Natural killer cell (primary cell): ENCODE measurements around the gene VIPR2. TPM values are rescaled to one million over a fixed set of nuclear protein-coding genes. Genes with fewer than 3 reads are reported as not detected.
"Not testable (repeated sequence)": the region's sequence is repeated elsewhere in the genome, so short reads cannot be mapped to it uniquely, and the experiment has no call there.

Experiments used
- ATAC-seq, 3 donors: fragments of 150-1000 bp in 2 of 3; fragments of 200-7000 bp in 1 of 3; cut with Tn5 transposase; 1 replicate in 1 of 3; 2 replicates in 2 of 3; pipeline ENCODE4 v1.10.0; 2021; ENCODE audit warnings: mild to moderate bottlenecking in 2 of 3, moderate library complexity in 2 of 3
- DNase-seq, 2 donors: peaks; one replicate each; pipeline versions ENCODE4 v3.0.0 to v3.0.0-alpha.2; 2013 to 2021; ENCODE audit warnings: mixed read lengths in 1 of 2
- H3K27ac ChIP-seq: one replicate; pipeline ENCODE4 v1.5.1; 2013; ENCODE audit warnings: mild to moderate bottlenecking, low read length
- H3K27me3 ChIP-seq: one replicate; pipeline ENCODE4 v1.6.1; 2013; ENCODE audit warnings: low read length; ENCODE audit not compliant: control insufficient read depth, insufficient read depth
- H3K36me3 ChIP-seq: one replicate; pipeline ENCODE4 v1.6.1; 2013; ENCODE audit warnings: low read length; ENCODE audit not compliant: control insufficient read depth, insufficient read depth
- H3K4me1 ChIP-seq: one replicate; pipeline ENCODE4 v1.6.1; 2013; ENCODE audit warnings: low read length; ENCODE audit not compliant: control insufficient read depth, insufficient read depth
- H3K4me3 ChIP-seq: one replicate; pipeline ENCODE4 v1.5.1; 2013; ENCODE audit warnings: low read length
- H3K9me3 ChIP-seq: one replicate; pipeline ENCODE4 v1.6.1; 2013; ENCODE audit warnings: low read length; ENCODE audit not compliant: control insufficient read depth, insufficient read depth
- H3K27ac Mint-ChIP-seq, 2 donors: one replicate each; pipeline ENCODE4 v1.8.0; 2022; ENCODE audit warnings: mild to moderate bottlenecking in 2 of 2, mixed read lengths in 2 of 2, moderate library complexity in 1 of 2
- H3K27me3 Mint-ChIP-seq, 2 donors: one replicate each; pipeline ENCODE4 v1.8.0; 2022; ENCODE audit warnings: low read depth in 2 of 2, mixed read lengths in 2 of 2
- H3K36me3 Mint-ChIP-seq: one replicate; pipeline ENCODE4 v1.8.0; 2022; ENCODE audit warnings: mixed read lengths
- H3K4me1 Mint-ChIP-seq, 2 donors: one replicate each; pipeline ENCODE4 v1.8.0; 2022; ENCODE audit warnings: mixed read lengths in 2 of 2
- H3K4me3 Mint-ChIP-seq: one replicate; pipeline ENCODE4 v1.8.0; 2022; ENCODE audit warnings: mild to moderate bottlenecking, moderate library complexity, mixed read lengths
- H3K9me3 Mint-ChIP-seq, 2 donors: one replicate each; pipeline ENCODE4 v1.8.0; 2022; ENCODE audit warnings: mixed read lengths in 2 of 2
- WGBS: methylation state at CpG from one replicate; pipeline ENCODE4 v1.1.7; 2013; ENCODE audit warnings: missing lambda C conversion rate; ENCODE audit not compliant: insufficient coverage; 5-methylcytosine and 5-hydroxymethylcytosine counted together
- intact Hi-C: fragments of 100-400 bp; cut with micrococcal nuclease; formaldehyde crosslinking; loops from one replicate; pipeline ENCODE4 v1.14.2; 2022
- total RNA-seq, 4 donors: library from RNA; stranded (reverse); fragments of 120-200 nt in 1 of 4; gene quantifications; one replicate each; pipeline versions ENCODE4 v1.2.3 to v1.2.4, GENCODE V29; 2013 to 2022
- TF ChIP-seq, protein P1 (sequence below): fragments of 200-600 bp; IDR thresholded peaks from one replicate; pipeline ENCODE4 v1.8.0; 2022; ENCODE audit warnings: antibody characterized with exemption

Gene VIPR2
- total RNA-seq, 3 donors from 2014 or later (not counting 1 experiment from before 2014, with no cell fraction given), result 2.2 to 4.9 (median 4.7) TPM

DNA sequence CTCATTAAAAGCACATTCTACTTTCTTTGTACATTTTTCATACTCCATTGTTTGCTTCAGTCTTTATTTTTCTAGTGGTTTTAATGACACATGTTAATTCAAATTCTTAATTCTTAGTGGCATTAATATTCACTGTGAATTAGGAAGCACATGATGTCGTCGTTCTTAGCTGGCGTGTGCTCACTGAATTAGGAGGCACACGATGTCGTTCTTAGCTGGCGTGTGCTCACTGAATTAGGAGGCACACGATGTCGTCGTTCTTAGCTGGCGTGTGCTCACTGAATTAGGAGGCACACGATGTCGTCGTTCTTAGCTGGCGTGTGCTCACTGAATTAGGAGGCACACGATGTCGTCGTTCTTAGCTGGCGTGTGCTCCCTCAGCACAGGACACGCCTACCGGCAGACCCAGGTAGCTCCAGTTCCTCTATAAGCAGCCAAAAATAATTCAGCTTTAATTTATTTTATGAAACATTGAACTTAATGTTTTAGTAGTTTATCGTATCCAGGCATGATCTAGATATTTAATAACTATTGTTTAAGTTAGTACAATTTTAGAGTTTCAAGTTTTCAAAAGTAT is 17.5 kb upstream of the VIPR2 start:
- not testable (repeated sequence) for H3K27ac ChIP-seq, ATAC-seq, H3K4me3 ChIP-seq, H3K27ac Mint-ChIP-seq, H3K4me3 Mint-ChIP-seq, H3K9me3 Mint-ChIP-seq, H3K36me3 ChIP-seq, H3K27me3 ChIP-seq, H3K4me1 ChIP-seq, H3K27me3 Mint-ChIP-seq, H3K4me1 Mint-ChIP-seq, DNase-seq, H3K36me3 Mint-ChIP-seq, H3K9me3 ChIP-seq
- intact Hi-C loops, result loop anchor here (2.0 kb wide), 1 partner anchor 29 kb away; no protein-coding TSS in a partner anchor
- 74% methylated on average over 13 of the region's 21 CpGs for WGBS

GRCh38 chr7:159160450-159160849 is 15.8 kb upstream of the VIPR2 start:
- Histone ChIP-seq H3K36me3 (no peaks in the 10 kb centered on the region), H3K4me1 (no peaks in the 10 kb centered on the region), H3K9me3 (no peaks in the 10 kb centered on the region), H3K4me3 (no peak overlapping the region), H3K27ac (no peak overlapping the region), H3K27me3 (no peaks in the 10 kb centered on the region)
- Mint-ChIP-seq H3K36me3 (no peaks in the 10 kb centered on the region), H3K4me3 (no peak overlapping the region), H3K27me3 (peaks cover 0 to 6% of the 10 kb centered on the region in 2 donors), H3K9me3 (no peaks in the 10 kb centered on the region), H3K27ac (no peak overlapping the region), H3K4me1 (peaks cover 0 to 4% of the 10 kb centered on the region in 2 donors)
- ATAC-seq (no peak), DNase-seq (no peak)
- WGBS, result 98% methylated on average over 7 of the region's 7 CpGs
- intact Hi-C loops, result no loop called here
- TF ChIP-seq, protein P1, sequence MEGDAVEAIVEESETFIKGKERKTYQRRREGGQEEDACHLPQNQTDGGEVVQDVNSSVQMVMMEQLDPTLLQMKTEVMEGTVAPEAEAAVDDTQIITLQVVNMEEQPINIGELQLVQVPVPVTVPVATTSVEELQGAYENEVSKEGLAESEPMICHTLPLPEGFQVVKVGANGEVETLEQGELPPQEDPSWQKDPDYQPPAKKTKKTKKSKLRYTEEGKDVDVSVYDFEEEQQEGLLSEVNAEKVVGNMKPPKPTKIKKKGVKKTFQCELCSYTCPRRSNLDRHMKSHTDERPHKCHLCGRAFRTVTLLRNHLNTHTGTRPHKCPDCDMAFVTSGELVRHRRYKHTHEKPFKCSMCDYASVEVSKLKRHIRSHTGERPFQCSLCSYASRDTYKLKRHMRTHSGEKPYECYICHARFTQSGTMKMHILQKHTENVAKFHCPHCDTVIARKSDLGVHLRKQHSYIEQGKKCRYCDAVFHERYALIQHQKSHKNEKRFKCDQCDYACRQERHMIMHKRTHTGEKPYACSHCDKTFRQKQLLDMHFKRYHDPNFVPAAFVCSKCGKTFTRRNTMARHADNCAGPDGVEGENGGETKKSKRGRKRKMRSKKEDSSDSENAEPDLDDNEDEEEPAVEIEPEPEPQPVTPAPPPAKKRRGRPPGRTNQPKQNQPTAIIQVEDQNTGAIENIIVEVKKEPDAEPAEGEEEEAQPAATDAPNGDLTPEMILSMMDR, result no peak

DNA sequence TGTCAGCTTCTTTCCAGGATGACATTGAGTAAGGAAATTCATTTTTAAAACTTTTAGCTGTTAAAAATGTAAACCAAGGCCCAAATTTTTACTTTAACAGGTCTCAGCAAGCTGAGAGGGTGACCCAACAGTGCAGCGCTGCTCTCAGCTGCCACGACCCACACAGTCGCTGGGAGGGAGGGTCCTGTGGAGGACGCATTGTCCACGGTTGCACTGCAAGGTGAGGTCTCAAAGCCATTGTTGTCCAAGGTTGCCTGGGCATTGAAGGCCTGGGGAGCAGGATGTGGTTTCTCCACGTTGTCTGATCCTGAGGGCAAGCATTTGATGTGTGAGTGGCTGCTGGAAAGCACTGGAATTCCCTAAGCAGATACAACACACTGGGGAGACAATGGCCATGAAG is 15.1 kb upstream of the VIPR2 start:
- Histone ChIP-seq H3K27ac (no peak overlapping the region), H3K36me3 (no peaks in the 10 kb centered on the region), H3K4me1 (no peaks in the 10 kb centered on the region), H3K4me3 (no peak overlapping the region), H3K9me3 (no peaks in the 10 kb centered on the region), H3K27me3 (no peaks in the 10 kb centered on the region)
- H3K27ac Mint-ChIP-seq, result no peak overlapping the region
- H3K36me3 Mint-ChIP-seq, result no peaks in the 10 kb centered on the region
- H3K4me1 Mint-ChIP-seq, result peaks cover 0 to 4% of the 10 kb centered on the region in 2 donors
- DNase-seq (no peak), ATAC-seq (no peak)
- intact Hi-C loops, result no loop called here
- 70% methylated on average over 6 of the region's 6 CpGs for WGBS
- H3K27me3 Mint-ChIP-seq, result peaks cover 0 to 6% of the 10 kb centered on the region in 2 donors
- no peaks in the 10 kb centered on the region for H3K9me3 Mint-ChIP-seq
- TF ChIP-seq, protein P1, result no peak
- H3K4me3 Mint-ChIP-seq, result no peak overlapping the region

DNA sequence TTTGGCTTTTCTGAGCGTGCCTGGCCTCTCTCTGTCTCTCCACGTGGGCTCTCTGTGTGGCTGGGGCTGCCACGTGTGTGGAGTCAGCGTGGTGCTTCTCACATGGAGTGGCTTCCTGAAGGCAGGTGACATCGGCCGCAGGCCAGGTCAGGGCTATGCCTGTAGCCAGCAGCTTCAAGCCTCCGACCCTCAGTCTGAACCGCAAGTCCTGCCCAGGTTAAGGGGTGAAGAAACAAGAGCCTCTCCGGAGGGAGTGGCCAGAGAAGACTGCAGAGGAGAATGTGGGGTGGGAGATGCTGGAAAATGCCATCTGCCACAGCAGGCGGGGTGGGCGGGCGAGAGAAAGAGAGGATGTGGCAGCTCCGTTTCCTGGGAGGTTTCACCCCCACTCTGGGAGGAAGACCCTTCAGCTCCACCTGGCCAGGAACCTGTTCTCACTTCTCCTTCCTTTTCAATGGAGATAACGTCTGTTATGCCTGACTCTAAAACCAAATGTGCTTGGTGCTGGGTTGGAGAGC is 14.3 kb upstream of the VIPR2 start:
- 57% methylated on average over 14 of the region's 14 CpGs for WGBS
- Mint-ChIP-seq H3K27me3 (peaks cover 0 to 6% of the 10 kb centered on the region in 2 donors), H3K4me1 (peaks cover 0 to 4% of the 10 kb centered on the region in 2 donors), H3K4me3 (no peak overlapping the region), H3K9me3 (no peaks in the 10 kb centered on the region), H3K36me3 (no peaks in the 10 kb centered on the region), H3K27ac (no peak overlapping the region)
- Histone ChIP-seq H3K4me1 (no peaks in the 10 kb centered on the region), H3K36me3 (no peaks in the 10 kb centered on the region), H3K27ac (no peak overlapping the region), H3K4me3 (no peak overlapping the region), H3K9me3 (no peaks in the 10 kb centered on the region), H3K27me3 (no peaks in the 10 kb centered on the region)
- intact Hi-C loops, result no loop called here
- DNase-seq (no peak), ATAC-seq (peak in 1 of 3 donors; percentile 30)
- TF ChIP-seq, protein P1, result no peak
